HepG2 (cell line): ENCODE results near the gene UCK2. TPM values are rescaled to one million over a fixed set of nuclear protein-coding genes. Genes with fewer than 3 reads are reported as not detected.

Experiments
- ATAC-seq: fragments of 200-7000 bp; cut with Tn5 transposase; 3 replicates; pipeline ENCODE4 v1.9.1; 2020; ENCODE audit warnings: mild to moderate bottlenecking, moderate library complexity
- BruUV-seq: library from RNA; stranded (reverse); fragments of 400-500 nt; replicated peaks from 2 replicates; lab custom pipeline; 2021; lab: Mats Ljungman, UMichigan
- CTCF ChIA-PET: fragments of 300-600 bp; formaldehyde crosslinking; extraction: SDS; loops from one replicate; lab custom pipeline; 2021; ENCODE audit warnings: low total read pairs, inconsistent platforms, low intra/inter-chr PET ratio; lab: Yijun Ruan, JAX
- POLR2A ChIA-PET: fragments of 350-600 bp; sonication (Branson Sonifier 250); formaldehyde crosslinking; loops from one replicate; lab custom pipeline; 2020; ENCODE audit warnings: antibody characterized with exemption, inconsistent platforms; lab: Yijun Ruan, JAX
- DNase-seq: peaks from one replicate; pipeline ENCODE4 v3.0.0-alpha.2; 2015; ENCODE audit warnings: low spot score
- FAIRE-seq: peaks from 3 replicates; lab custom pipeline; 2011; peaks lifted over from hg19 to GRCh38; lab: Jason Lieb, UNC
- H2AFZ ChIP-seq: one replicate; pipeline ENCODE4 v1.6.1; 2011; ENCODE audit warnings: low read length, inconsistent platforms
- H3K27ac ChIP-seq: fragments of 300-600 bp; 3 replicates; pipeline ENCODE4 v1.8.0; 2011; ENCODE audit warnings: mixed run types, mild to moderate bottlenecking, mixed read lengths, low read length, inconsistent platforms; ENCODE audit not compliant: insufficient read depth; ENCODE audit errors: extremely low read length
- H3K27me3 ChIP-seq, 2 experiments: fragments of 200-600 bp in 1 of 2; 2 replicates in 1 of 2; 3 replicates in 1 of 2; pipeline versions ENCODE4 v1.6.0 to v1.8.0; 2011; ENCODE audit warnings: low read length in 2 of 2, mild to moderate bottlenecking in 2 of 2, moderate library complexity in 2 of 2, inconsistent platforms in 1 of 2; ENCODE audit not compliant: insufficient read depth in 2 of 2, control insufficient read depth in 1 of 2
- H3K36me3 ChIP-seq, 2 experiments: fragments of 200-600 bp in 1 of 2; replicated peaks in 1 of 2; 2 replicates in 1 of 2; 3 replicates in 1 of 2; pipeline versions ENCODE4 v1.5.1 to v1.8.0; 2011; ENCODE audit warnings: low read length in 2 of 2, inconsistent platforms in 1 of 2; ENCODE audit not compliant: insufficient read depth in 2 of 2, control insufficient read depth in 1 of 2
- H3K4me1 ChIP-seq: 2 replicates; pipeline ENCODE4 v1.5.1; 2012; ENCODE audit warnings: low read length, inconsistent platforms; ENCODE audit not compliant: insufficient read depth
- H3K4me2 ChIP-seq: 2 replicates; pipeline ENCODE4 v1.6.0; 2011; ENCODE audit warnings: low read depth, low read length, inconsistent platforms
- H3K4me3 ChIP-seq, 3 experiments: fragments of 200-600 bp in 1 of 3; sonication (generic), shearing (Covaris generic) in 1 of 3; replicated peaks in 1 of 3; 2 replicates each; pipeline ENCODE4 v1.5.1; 2011 to 2016; ENCODE audit warnings: low read length in 3 of 3, inconsistent platforms in 2 of 3, low read depth in 2 of 3, mild to moderate bottlenecking in 2 of 3, control low read depth in 1 of 3, mixed read lengths in 1 of 3; ENCODE audit not compliant: insufficient read depth in 1 of 3
- H3K79me2 ChIP-seq: one replicate; pipeline ENCODE4 v1.6.1; 2011; ENCODE audit warnings: low read length, inconsistent platforms; ENCODE audit not compliant: insufficient read depth
- H3K9ac ChIP-seq: 2 replicates; pipeline ENCODE4 v1.6.0; 2011; ENCODE audit warnings: mild to moderate bottlenecking, low read depth, low read length, inconsistent platforms; ENCODE audit not compliant: insufficient read depth
- H3K9me3 ChIP-seq: 2 replicates; pipeline ENCODE4 v1.5.1; 2012; ENCODE audit warnings: mild to moderate bottlenecking, low read length
- H4K20me1 ChIP-seq: 2 replicates; pipeline ENCODE4 v1.6.0; 2011; ENCODE audit warnings: inconsistent platforms, mild to moderate bottlenecking, low read length, moderate library complexity; ENCODE audit not compliant: insufficient read depth
- MAZ ChIP-seq, 2 experiments: sonication (generic) in 1 of 2; formaldehyde crosslinking in 1 of 2; IDR thresholded peaks; 2 replicates each; pipeline versions ENCODE4 v1.5.0 to v1.6.1; 2012 to 2020; ENCODE audit warnings: low read depth in 2 of 2, mild to moderate bottlenecking in 2 of 2, borderline replicate concordance in 1 of 2, improper control_type of control experiment in 1 of 2, low read length in 1 of 2, missing genetic modification reagents in 1 of 2, moderate library complexity in 1 of 2
- MBNL3 ChIP-seq: fragments of 250-450 bp; sonication (Bioruptor Pico); conservative IDR thresholded peaks from 2 replicates; pipeline ENCODE4 v1.8.0; 2022; ENCODE audit warnings: mild to moderate bottlenecking, inconsistent platforms
- NCOR1 ChIP-seq: fragments of 200-600 bp; sonication (generic); IDR thresholded peaks from 2 replicates; pipeline ENCODE4 v1.7.0; 2017; ENCODE audit warnings: antibody characterized with exemption, low read length, borderline replicate concordance
- RBFOX2 ChIP-seq: fragments of 200-400 bp; formaldehyde crosslinking; IDR thresholded peaks from 2 replicates; pipeline ENCODE4 v1.6.1; 2017; ENCODE audit warnings: low read depth, mild to moderate bottlenecking, low read length
- SETDB1 ChIP-seq: sonication (generic); formaldehyde crosslinking; IDR thresholded peaks from 2 replicates; pipeline ENCODE4 v1.5.1; 2020; ENCODE audit warnings: missing genetic modification reagents, mild to moderate bottlenecking, borderline replicate concordance
- SYNCRIP ChIP-seq: fragments of 200-400 bp; formaldehyde crosslinking; IDR thresholded peaks from 2 replicates; pipeline ENCODE4 v1.6.1; 2018; ENCODE audit warnings: mild to moderate bottlenecking, low read depth, low read length; ENCODE audit not compliant: insufficient read depth
- WGBS: methylation state at CpG from one replicate; pipeline ENCODE4 v1.1.6; 2017; ENCODE audit warnings: low lambda C conversion rate; 5-methylcytosine and 5-hydroxymethylcytosine counted together
- in situ Hi-C: cut with HindIII; loops from 2 replicates; pipeline ENCODE4 v1.10.0; 2017; ENCODE audit warnings: low pct_unique_long_range_greater_than_20kb; ENCODE audit not compliant: extremely low pct_ligation_motif_present
- intact Hi-C: fragments of 100-400 bp; cut with micrococcal nuclease; formaldehyde crosslinking; loops from one replicate; pipeline ENCODE4 v1.10.0; 2022; ENCODE audit not compliant: unreplicated experiment
- polyA plus RNA-seq, 8 experiments: library from polyadenylated mRNA; depleted of rRNA in 3 of 8; stranded (reverse) in 7 of 8; unstranded in 1 of 8; fragments of >200 nt; fragmentation: Illumina TruSeq in 4 of 8; extraction: Trizol in 4 of 8; gene quantifications; 2 replicates each; pipeline versions ENCODE4 v1.2.1 to v1.2.3, GENCODE V29; 2011 to 2016; ENCODE audit warnings: low read depth in 4 of 8, missing spikeins in 1 of 8, mixed read lengths in 1 of 8; ENCODE audit not compliant: insufficient read depth in 1 of 8
- total RNA-seq, 5 experiments: library from RNA; depleted of rRNA; stranded (reverse); fragments of >200 nt; fragmentation: Illumina TruSeq; extraction: Trizol; gene quantifications; 2 replicates each; pipeline ENCODE4 v1.2.3, GENCODE V29; 2016; ENCODE audit warnings: low read depth in 1 of 5
- TF ChIP-seq, protein P1 (sequence below): sonication (generic); formaldehyde crosslinking; IDR thresholded peaks from 2 replicates; pipeline ENCODE4 v1.8.0; 2022; ENCODE audit warnings: mild to moderate bottlenecking, missing genetic modification reagents, moderate library complexity
- TF ChIP-seq, protein P2 (sequence below): IDR thresholded peaks from 2 replicates; pipeline ENCODE4 v1.6.1; 2016; ENCODE audit warnings: missing genetic modification reagents, missing compliant biosample characterization
- TF ChIP-seq, protein P3 (sequence below): fragments of 450-650 bp; IDR thresholded peaks from 2 replicates; pipeline ENCODE4 v1.6.1; 2017

The UCK2 gene
- total and polyA plus RNA-seq, 2 of the 13 experiments (the other 11 are each of a cell fraction or from before 2014, with no cell fraction given) = 64.3 to 78.0 TPM

DNA sequence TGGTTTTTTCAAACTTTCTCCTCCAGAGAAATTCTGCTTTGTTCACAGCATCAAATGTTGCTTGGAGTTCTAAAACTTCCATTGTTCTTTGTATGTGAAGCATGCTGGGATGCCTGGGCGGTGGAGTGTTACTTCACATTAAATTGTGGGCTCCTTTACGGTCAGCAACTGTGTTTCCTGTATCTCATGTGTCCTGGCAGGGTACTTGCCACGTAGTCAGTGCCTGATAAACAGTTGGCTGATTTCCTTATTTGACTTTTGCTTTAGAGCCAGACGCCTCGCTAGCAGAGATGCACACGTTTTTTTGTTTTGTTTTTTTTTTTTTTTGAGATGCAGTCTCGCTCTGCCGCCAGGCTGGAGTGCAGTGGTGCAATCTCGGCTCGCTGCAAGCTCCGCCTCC, 96.7 kb downstream of the UCK2 start:
- no peak overlapping the region for H3K27ac ChIP-seq
- no peaks in the 10 kb centered on the region for H3K36me3 ChIP-seq
- DNase-seq (no peak), ATAC-seq (no peak), FAIRE-seq (no peak)
- TF ChIP-seq, protein P1, sequence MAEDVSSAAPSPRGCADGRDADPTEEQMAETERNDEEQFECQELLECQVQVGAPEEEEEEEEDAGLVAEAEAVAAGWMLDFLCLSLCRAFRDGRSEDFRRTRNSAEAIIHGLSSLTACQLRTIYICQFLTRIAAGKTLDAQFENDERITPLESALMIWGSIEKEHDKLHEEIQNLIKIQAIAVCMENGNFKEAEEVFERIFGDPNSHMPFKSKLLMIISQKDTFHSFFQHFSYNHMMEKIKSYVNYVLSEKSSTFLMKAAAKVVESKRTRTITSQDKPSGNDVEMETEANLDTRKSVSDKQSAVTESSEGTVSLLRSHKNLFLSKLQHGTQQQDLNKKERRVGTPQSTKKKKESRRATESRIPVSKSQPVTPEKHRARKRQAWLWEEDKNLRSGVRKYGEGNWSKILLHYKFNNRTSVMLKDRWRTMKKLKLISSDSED (CRISPR knock-in tag) = no peak
- no peak for TF ChIP-seq SETDB1
- TF ChIP-seq, protein P2, sequence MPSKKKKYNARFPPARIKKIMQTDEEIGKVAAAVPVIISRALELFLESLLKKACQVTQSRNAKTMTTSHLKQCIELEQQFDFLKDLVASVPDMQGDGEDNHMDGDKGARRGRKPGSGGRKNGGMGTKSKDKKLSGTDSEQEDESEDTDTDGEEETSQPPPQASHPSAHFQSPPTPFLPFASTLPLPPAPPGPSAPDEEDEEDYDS = no peak
- TF ChIP-seq RBFOX2 = no peak
- no peak for TF ChIP-seq MAZ (IDR thresholded peaks at IDR 0.05; ENCODE audit: borderline replicate concordance, low read depth, low read length)
- no peak for TF ChIP-seq MAZ (CRISPR knock-in tag; IDR thresholded peaks at IDR 0.05; ENCODE audit: low read depth)
- TF ChIP-seq, protein P3, sequence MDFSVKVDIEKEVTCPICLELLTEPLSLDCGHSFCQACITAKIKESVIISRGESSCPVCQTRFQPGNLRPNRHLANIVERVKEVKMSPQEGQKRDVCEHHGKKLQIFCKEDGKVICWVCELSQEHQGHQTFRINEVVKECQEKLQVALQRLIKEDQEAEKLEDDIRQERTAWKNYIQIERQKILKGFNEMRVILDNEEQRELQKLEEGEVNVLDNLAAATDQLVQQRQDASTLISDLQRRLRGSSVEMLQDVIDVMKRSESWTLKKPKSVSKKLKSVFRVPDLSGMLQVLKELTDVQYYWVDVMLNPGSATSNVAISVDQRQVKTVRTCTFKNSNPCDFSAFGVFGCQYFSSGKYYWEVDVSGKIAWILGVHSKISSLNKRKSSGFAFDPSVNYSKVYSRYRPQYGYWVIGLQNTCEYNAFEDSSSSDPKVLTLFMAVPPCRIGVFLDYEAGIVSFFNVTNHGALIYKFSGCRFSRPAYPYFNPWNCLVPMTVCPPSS = no peak
- no peak for TF ChIP-seq MBNL3 (CRISPR knock-in tag)
- TF ChIP-seq SYNCRIP = no peak
- TF ChIP-seq NCOR1 = no peak
- H3K9me3 ChIP-seq = no peaks in the 10 kb centered on the region
- peaks cover 7% of the 10 kb centered on the region for H3K4me1 ChIP-seq
- H3K27me3 ChIP-seq = no peaks in the 10 kb centered on the region
- in situ Hi-C loops = loop anchor here (25.0 kb wide), 1 partner anchor 512 kb away; no protein-coding TSS in a partner anchor
- H3K9ac ChIP-seq = no peak overlapping the region
- no TSS peak for BruUV-seq
- WGBS = 28% methylated on average over 11 of the region's 11 CpGs
- H3K79me2 ChIP-seq = no peaks in the 10 kb centered on the region
- ChIA-PET CTCF (interaction anchor here (1.1 to 1.7 kb wide), 3 partner anchors 509 to 556 kb away, joined by 3 read pairs; no protein-coding TSS in a partner anchor), POLR2A (interaction anchor here (1.2 kb wide), 1 partner anchor 13 kb away, joined by 3 read pairs; no protein-coding TSS in a partner anchor)
- H3K4me2 ChIP-seq = peak overlapping the region; percentile 39; the same call in 1 of the 2 replicates
- no peak overlapping the region for H3K4me3 ChIP-seq
- H2AFZ ChIP-seq = no peak overlapping the region
- no peaks in the 10 kb centered on the region for H4K20me1 ChIP-seq
- intact Hi-C loops = loop anchor here (2.0 to 5.0 kb wide), 2 partner anchors 243 to 555 kb away; partner anchors contain the start of gene FAM78B
